GM23248 (cell line): Measurements from ENCODE around the gene TNRC6B. TPM values are rescaled to one million over a fixed set of nuclear protein-coding genes. Genes with fewer than 3 reads are reported as not detected.

Experiments used
- DNase-seq: peaks from one replicate; pipeline ENCODE4 v3.0.0-alpha.2; 2015
- H2AFZ ChIP-seq: fragments of 200-600 bp; sonication (generic); 2 replicates; pipeline ENCODE4 v1.6.1; 2016; ENCODE audit warnings: antibody characterized with exemption
- H3F3A ChIP-seq: fragments of 200-600 bp; sonication (generic); 2 replicates; pipeline ENCODE4 v1.6.1; 2016; ENCODE audit warnings: mild to moderate bottlenecking, antibody characterized with exemption, mixed run types; ENCODE audit not compliant: insufficient read depth
- H3K27ac ChIP-seq: fragments of 200-600 bp; sonication (generic); 2 replicates; pipeline ENCODE4 v1.5.1; 2016; ENCODE audit warnings: mild to moderate bottlenecking
- H3K27me3 ChIP-seq: fragments of 200-600 bp; sonication (generic); replicated peaks from 2 replicates; pipeline ENCODE4 v1.6.1; 2016; ENCODE audit warnings: mild to moderate bottlenecking; ENCODE audit not compliant: insufficient read depth
- H3K36me3 ChIP-seq: fragments of 200-600 bp; sonication (generic); 2 replicates; pipeline ENCODE4 v1.6.1; 2016; ENCODE audit warnings: low read depth, mild to moderate bottlenecking
- H3K4me1 ChIP-seq: fragments of 200-600 bp; sonication (generic); 2 replicates; pipeline ENCODE4 v1.6.1; 2016; ENCODE audit warnings: mild to moderate bottlenecking; ENCODE audit not compliant: insufficient read depth
- H3K4me2 ChIP-seq: fragments of 200-600 bp; sonication (generic); one replicate; pipeline ENCODE4 v1.6.1; 2016; ENCODE audit warnings: mild to moderate bottlenecking; ENCODE audit not compliant: unreplicated experiment
- H3K4me3 ChIP-seq: fragments of 200-600 bp; sonication (generic); 2 replicates; pipeline ENCODE4 v1.5.1; 2016; ENCODE audit warnings: mild to moderate bottlenecking
- H3K79me2 ChIP-seq: fragments of 200-600 bp; sonication (generic); 2 replicates; pipeline ENCODE4 v1.6.1; 2016; ENCODE audit warnings: mild to moderate bottlenecking; ENCODE audit not compliant: insufficient read depth
- H3K9ac ChIP-seq: fragments of 200-600 bp; sonication (generic); 2 replicates; pipeline ENCODE4 v1.6.1; 2016; ENCODE audit warnings: mild to moderate bottlenecking
- H3K9me2 ChIP-seq: fragments of 200-600 bp; sonication (generic); 2 replicates; pipeline ENCODE4 v1.6.1; 2016; ENCODE audit warnings: mixed run types, mild to moderate bottlenecking, moderate library complexity; ENCODE audit not compliant: insufficient read depth
- H3K9me3 ChIP-seq: fragments of 200-600 bp; sonication (generic); one replicate; pipeline ENCODE4 v1.6.1; 2017; ENCODE audit warnings: low read depth
- H4K20me1 ChIP-seq: fragments of 200-600 bp; sonication (generic); 2 replicates; pipeline ENCODE4 v1.6.0; 2016; ENCODE audit not compliant: insufficient read depth
- EZH2 ChIP-seq: fragments of 200-600 bp; sonication (generic); IDR thresholded peaks from 2 replicates; pipeline ENCODE4 v1.6.1; 2018; ENCODE audit warnings: antibody characterized with exemption, mild to moderate bottlenecking; ENCODE audit not compliant: insufficient read depth, poor library complexity, severe bottlenecking
- EZH2phosphoT487 ChIP-seq: fragments of 200-600 bp; sonication (generic); IDR thresholded peaks from 2 replicates; pipeline ENCODE4 v1.6.1; 2018; ENCODE audit warnings: antibody characterized with exemption, moderate library complexity, mild to moderate bottlenecking, low read depth; ENCODE audit not compliant: insufficient read depth
- WGBS, 2 experiments: methylation state at CpG; one replicate each; pipeline ENCODE4 v1.1.6; 2015 to 2017; ENCODE audit warnings: low lambda C conversion rate in 2 of 2, low coverage in 1 of 2; ENCODE audit errors: missing lambda C conversion rate in 2 of 2; 5-methylcytosine and 5-hydroxymethylcytosine counted together
- in situ Hi-C: fragments of 300-500 bp; cut with MboI; formaldehyde crosslinking; loops from 2 replicates; pipeline ENCODE4 v1.15.0; 2020
- polyA plus RNA-seq: library from polyadenylated mRNA; unstranded; fragments of >200 nt; fragmentation: Nextera tagmentation; extraction: Ambion mirVana; gene quantifications from 2 replicates; pipeline ENCODE4 v1.2.1, GENCODE V29; 2016
- total RNA-seq: library from RNA; depleted of rRNA; stranded (reverse); fragments of >200 nt; shearing (Covaris generic); gene quantifications from 2 replicates; pipeline ENCODE4 v1.2.3, GENCODE V29; 2014

Gene TNRC6B
- total and polyA plus RNA-seq, 2 experiments from 2014 or later = 14.1 to 21.1 TPM

GRCh38 chr22:40231618-40232313 is 54.0 kb downstream of the TNRC6B start:
- in situ Hi-C loops = no loop called here
- no peak for TF ChIP-seq EZH2phosphoT487
- no peak for TF ChIP-seq EZH2

DNA sequence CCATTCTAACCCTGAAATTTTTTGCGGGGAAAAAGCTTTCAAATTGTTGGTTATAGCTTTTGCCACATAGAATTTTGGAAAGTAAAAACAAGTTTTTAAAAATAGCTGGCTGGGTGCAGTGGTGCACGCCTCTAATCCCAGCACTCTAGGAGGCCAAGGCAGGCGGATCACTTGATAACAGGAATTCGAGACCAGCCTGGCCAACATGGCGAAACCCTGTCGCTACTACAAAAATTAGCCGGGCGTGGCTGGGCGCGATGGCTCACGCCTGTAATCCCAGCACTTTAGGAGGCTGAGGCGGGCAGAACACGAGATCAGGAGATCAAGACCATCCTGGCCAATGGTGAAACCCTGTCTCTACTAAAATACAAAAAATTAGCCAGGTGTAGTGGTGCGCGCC is 54.9 kb downstream of the TNRC6B start:
- WGBS, 2 experiments = 89 to 91% methylated on average over 15 of the region's 15 CpGs
- Histone ChIP-seq H3K27me3 (no peaks in the 10 kb centered on the region), H3K9ac (no peak overlapping the region), H3K9me2 (0 out of 2 replicates have a peak, but pooled peaks cover 4% of the 10 kb centered on the region), H3F3A (peaks cover 15% of the 10 kb centered on the region), H3K36me3 (0 out of 2 replicates have a peak, but pooled peaks cover 4% of the 10 kb centered on the region), H2AFZ (no peak overlapping the region), H3K9me3 (no peaks in the 10 kb centered on the region), H3K4me2 (no peak overlapping the region), H3K4me1 (peaks cover 12% of the 10 kb centered on the region), H4K20me1 (peaks cover 9% of the 10 kb centered on the region), H3K79me2 (peaks cover 99% of the 10 kb centered on the region), H3K4me3 (no peak overlapping the region), H3K27ac (no peak overlapping the region)
- in situ Hi-C loops = no loop called here
- TF ChIP-seq EZH2 (no peak), EZH2phosphoT487 (no peak)
- no peak for DNase-seq

More at GRCh38 chr22:40231618-40232313, 54.0 kb downstream of the TNRC6B start:
- DNase-seq = no peak
- WGBS, 2 experiments = 78 to 80% methylated on average over 6 of the region's 6 CpGs
- H3K9ac ChIP-seq = no peak overlapping the region
- H3K4me3 ChIP-seq = no peak overlapping the region
- H3K4me1 ChIP-seq = peaks cover 12% of the 10 kb centered on the region
- H3F3A ChIP-seq = peaks cover 15% of the 10 kb centered on the region
- peaks cover 98% of the 10 kb centered on the region for H3K79me2 ChIP-seq
- H3K27ac ChIP-seq = no peak overlapping the region
- H4K20me1 ChIP-seq = peaks cover 9% of the 10 kb centered on the region
- 0 out of 2 replicates have a peak, but pooled peaks cover 4% of the 10 kb centered on the region for H3K36me3 ChIP-seq
- no peak overlapping the region for H3K4me2 ChIP-seq
- H2AFZ ChIP-seq = no peak overlapping the region
- no peaks in the 10 kb centered on the region for H3K27me3 ChIP-seq
- H3K9me3 ChIP-seq = no peaks in the 10 kb centered on the region
- 0 out of 2 replicates have a peak, but pooled peaks cover 4% of the 10 kb centered on the region for H3K9me2 ChIP-seq

DNA sequence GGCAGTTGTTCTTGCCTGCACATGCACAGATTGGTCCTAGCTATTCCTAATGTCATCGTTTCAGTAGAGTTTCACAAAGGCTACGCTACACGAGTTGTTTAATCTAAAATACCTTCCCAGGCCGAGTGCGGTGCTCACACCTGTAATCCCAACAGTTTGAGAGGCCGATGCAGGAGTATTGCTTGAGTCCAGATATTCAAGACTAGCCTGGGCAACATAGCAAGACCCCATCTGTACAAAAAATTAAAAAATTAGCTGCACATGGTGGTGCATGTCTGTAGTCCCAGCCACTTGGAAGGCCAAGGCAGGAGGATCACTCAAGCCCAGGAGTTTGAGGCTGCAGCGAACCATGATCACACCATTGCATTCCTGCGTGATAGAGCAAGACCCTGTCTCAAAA is 56.2 kb downstream of the TNRC6B start:
- Histone ChIP-seq H3K4me2 (no peak overlapping the region), H3K9ac (no peak overlapping the region), H3K79me2 (peaks cover 98% of the 10 kb centered on the region), H3K9me2 (0 out of 2 replicates have a peak, but pooled peaks cover 4% of the 10 kb centered on the region), H4K20me1 (peaks cover 9% of the 10 kb centered on the region), H3K36me3 (0 out of 2 replicates have a peak, but pooled peaks cover 4% of the 10 kb centered on the region), H3K4me1 (peaks cover 19% of the 10 kb centered on the region), H3K27me3 (no peaks in the 10 kb centered on the region), H3F3A (peaks cover 22% of the 10 kb centered on the region), H2AFZ (no peak overlapping the region), H3K9me3 (no peaks in the 10 kb centered on the region), H3K4me3 (no peak overlapping the region), H3K27ac (no peak overlapping the region)
- no peak for DNase-seq
- no peak for TF ChIP-seq EZH2
- TF ChIP-seq EZH2phosphoT487 = no peak
- in situ Hi-C loops = no loop called here
- 91 to 95% methylated on average over 8 of the region's 8 CpGs for WGBS, 2 experiments

GRCh38 chr22:40234658-40235057 is 56.9 kb downstream of the TNRC6B start:
- no peak for DNase-seq
- in situ Hi-C loops = no loop called here
- peaks cover 94% of the 10 kb centered on the region for H3K79me2 ChIP-seq

More at GRCh38 chr22:40234658-40235057, 56.9 kb downstream of the TNRC6B start:
- H3K36me3 ChIP-seq = 0 out of 2 replicates have a peak, but pooled peaks cover 3% of the 10 kb centered on the region
- H3K27ac ChIP-seq = no peak overlapping the region
- no peak for TF ChIP-seq EZH2phosphoT487
- no peak for TF ChIP-seq EZH2
- H3K4me1 ChIP-seq = peaks cover 25% of the 10 kb centered on the region
- H3K9ac ChIP-seq = no peak overlapping the region
- no peak overlapping the region for H2AFZ ChIP-seq
- no peaks in the 10 kb centered on the region for H3K27me3 ChIP-seq
- no peak overlapping the region for H3K4me2 ChIP-seq
- peaks cover 9% of the 10 kb centered on the region for H4K20me1 ChIP-seq
- no peaks in the 10 kb centered on the region for H3K9me3 ChIP-seq
- H3K9me2 ChIP-seq = 0 out of 2 replicates have a peak, but pooled peaks cover 3% of the 10 kb centered on the region
- H3F3A ChIP-seq = peaks cover 27% of the 10 kb centered on the region
- no peak overlapping the region for H3K4me3 ChIP-seq
